Prostate gland (tissue), 2 donors: ENCODE measurements around the gene SAMD13. TPM values are rescaled to one million over a fixed set of nuclear protein-coding genes. Genes with fewer than 3 reads are reported as not detected.

ENCODE experiments used
- DNase-seq: peaks from one replicate; pipeline ENCODE4 v3.0.0-alpha.2; 2019; ENCODE audit warnings: low spot score
- H3K27ac ChIP-seq, 2 donors: fragments of 200-600 bp; sonication (generic); 2 replicates each; pipeline ENCODE4 v1.5.1; 2017 to 2019
- H3K27me3 ChIP-seq: fragments of 200-600 bp; sonication (generic); replicated peaks from 2 replicates; pipeline ENCODE4 v1.5.1; 2019; ENCODE audit not compliant: insufficient read depth
- H3K36me3 ChIP-seq, 2 donors: fragments of 200-600 bp; sonication (generic); 1 replicate in 1 of 2; 2 replicates in 1 of 2; pipeline versions ENCODE4 v1.5.1 to v1.8.1; 2017 to 2019
- H3K4me1 ChIP-seq: fragments of 200-600 bp; sonication (generic); replicated peaks from 2 replicates; pipeline ENCODE4 v1.5.1; 2019
- H3K4me3 ChIP-seq, 2 donors: fragments of 200-600 bp; sonication (generic); 2 replicates each; pipeline ENCODE4 v1.5.1; 2017 to 2019
- H3K9me3 ChIP-seq: fragments of 200-600 bp; sonication (generic); 2 replicates; pipeline ENCODE4 v1.5.1; 2017
- CTCF ChIP-seq, 4 experiments: fragments of 200-600 bp in 2 of 4; fragments of 450-650 bp in 2 of 4; sonication (generic) in 2 of 4; IDR thresholded peaks; 1 replicate in 3 of 4; 2 replicates in 1 of 4; pipeline ENCODE4 v1.5.1; 2016 to 2019; ENCODE audit warnings: antibody characterized with exemption in 4 of 4, mild to moderate bottlenecking in 2 of 4, moderate library complexity in 2 of 4
- POLR2A ChIP-seq: fragments of 450-650 bp; IDR thresholded peaks from one replicate; pipeline ENCODE4 v1.6.1; 2016; ENCODE audit warnings: antibody characterized with exemption, mild to moderate bottlenecking
- POLR2AphosphoS5 ChIP-seq: sonication (generic); formaldehyde crosslinking; IDR thresholded peaks from one replicate; pipeline ENCODE4 v1.6.1; 2017; ENCODE audit warnings: antibody characterized with exemption
- WGBS: methylation state at CpG from one replicate; pipeline ENCODE4 v1.1.5; 2018; 5-methylcytosine and 5-hydroxymethylcytosine counted together
- intact Hi-C: fragments of 100-400 bp; cut with DNase I; formaldehyde crosslinking; loops from one replicate; pipeline ENCODE4 v1.14.2; 2022
- total RNA-seq, 2 donors: library from RNA; depleted of rRNA; stranded (reverse); fragments of >200 nt; gene quantifications; one replicate each; pipeline ENCODE4 v1.1.0, GENCODE V29; 2016

SAMD13 gene
- total RNA-seq, 2 donors from 2014 or later, result 3.1 to 3.4 TPM

DNA sequence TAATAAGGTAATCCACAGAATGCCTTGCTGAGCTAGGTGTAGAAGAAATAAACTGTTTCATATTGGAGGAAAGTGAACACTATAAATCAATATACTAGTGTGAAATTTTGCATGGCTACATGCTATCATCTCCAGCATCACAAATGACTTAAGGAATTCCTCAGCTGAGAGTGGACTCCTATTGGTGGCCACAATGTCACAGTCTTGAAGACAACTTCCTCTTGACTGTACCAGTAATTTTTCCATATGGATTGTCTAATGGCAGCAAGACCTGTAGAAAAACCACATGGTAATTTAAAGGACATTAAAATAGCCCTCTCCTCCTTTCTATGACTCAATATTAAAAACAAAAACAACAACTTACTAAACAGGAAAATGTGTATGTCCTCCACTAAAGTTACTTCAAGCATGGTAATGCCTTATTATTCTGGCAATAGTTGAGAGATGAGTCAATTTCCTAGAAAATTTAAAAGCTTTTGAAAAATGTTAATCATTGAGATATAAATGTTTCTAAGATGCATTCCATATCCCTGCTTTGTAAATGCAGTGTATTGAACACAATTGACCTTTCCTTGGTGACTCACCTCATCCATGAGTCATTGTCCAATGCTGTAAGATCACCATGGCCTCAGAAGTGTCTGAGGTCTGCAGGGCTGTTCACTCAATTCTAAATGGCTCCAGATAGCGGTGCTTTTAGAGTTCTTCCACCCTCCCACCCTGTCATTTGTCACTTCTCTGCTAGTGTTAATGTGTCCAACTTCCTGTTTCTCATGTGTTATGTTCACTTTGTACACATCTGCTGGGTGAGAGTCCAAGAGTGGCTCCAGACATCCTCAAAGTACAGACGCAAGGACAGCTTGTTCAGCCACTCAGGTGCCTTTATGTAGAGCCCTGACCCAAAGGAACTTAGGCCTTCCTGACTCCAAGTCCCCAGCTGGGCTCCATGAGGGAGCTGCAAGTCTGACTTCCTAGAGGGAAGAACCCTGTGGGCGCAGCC lies 64.0 kb downstream of the SAMD13 start:
- Histone ChIP-seq H3K4me3 (no peak overlapping the region), H3K36me3 (no peaks in the 10 kb centered on the region), H3K27ac (no peak overlapping the region), H3K9me3 (no peaks in the 10 kb centered on the region), H3K4me1 (no peaks in the 10 kb centered on the region), H3K27me3 (no peaks in the 10 kb centered on the region)
- intact Hi-C loops, result loop anchor here (10.0 kb wide), 1 partner anchor 71 kb away; no protein-coding TSS in a partner anchor
- no peak for DNase-seq
- TF ChIP-seq POLR2AphosphoS5 (no peak), POLR2A (no peak), CTCF (IDR thresholded peaks at IDR 0.05) (no peak)
- 53% methylated on average over 3 of the region's 3 CpGs for WGBS

DNA sequence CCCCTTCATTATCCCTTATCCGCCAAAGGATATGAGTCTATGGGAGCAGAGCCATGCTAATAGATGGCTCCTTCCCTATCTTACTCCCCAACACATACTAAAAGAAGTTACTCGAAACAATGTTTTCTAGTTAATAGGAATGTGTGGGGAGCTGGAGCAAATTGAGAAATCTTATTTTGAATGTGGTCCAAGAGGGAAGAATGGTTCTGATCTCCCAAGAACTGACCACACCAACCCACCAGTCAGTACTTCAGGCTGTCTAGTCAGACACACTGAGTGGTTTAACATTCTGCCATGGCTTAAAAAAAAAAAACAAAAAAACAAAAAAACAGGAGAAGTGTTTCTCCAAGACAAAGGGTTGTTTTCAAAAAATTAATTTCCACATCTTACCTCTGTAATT lies 65.3 kb downstream of the SAMD13 start:
- Histone ChIP-seq H3K27ac (no peak overlapping the region), H3K9me3 (no peaks in the 10 kb centered on the region), H3K36me3 (no peaks in the 10 kb centered on the region), H3K4me1 (no peaks in the 10 kb centered on the region), H3K27me3 (no peaks in the 10 kb centered on the region), H3K4me3 (no peak overlapping the region)
- WGBS, result 100% methylated on average over 2 of the region's 2 CpGs
- intact Hi-C loops, result loop anchor here (10.0 kb wide), 1 partner anchor 72 kb away; no protein-coding TSS in a partner anchor
- no peak for DNase-seq
- TF ChIP-seq POLR2A, result no peak
- TF ChIP-seq POLR2AphosphoS5, result no peak
- no peak for TF ChIP-seq CTCF (IDR thresholded peaks at IDR 0.05)

- DNase-seq, result no peak
- intact Hi-C loops, result loop anchor here (10.0 kb wide), 1 partner anchor 72 kb away; no protein-coding TSS in a partner anchor
- H3K27me3 ChIP-seq, result no peaks in the 10 kb centered on the region
- H3K4me3 ChIP-seq, result no peak overlapping the region
- H3K4me1 ChIP-seq, result no peaks in the 10 kb centered on the region
- WGBS, result 66% methylated on average over 1 of the region's 1 CpG
- H3K9me3 ChIP-seq, result no peaks in the 10 kb centered on the region
- no peaks in the 10 kb centered on the region for H3K36me3 ChIP-seq
- TF ChIP-seq POLR2AphosphoS5 (no peak), POLR2A (no peak), CTCF (IDR thresholded peaks at IDR 0.05) (no peak)
- no peak overlapping the region for H3K27ac ChIP-seq
These were observed 65.7 kb downstream of the SAMD13 start for GRCh38 chr1:84367219-84367618.

- Histone ChIP-seq H3K27me3 (no peaks in the 10 kb centered on the region), H3K4me3 (no peak overlapping the region), H3K36me3 (no peaks in the 10 kb centered on the region), H3K4me1 (no peaks in the 10 kb centered on the region), H3K9me3 (no peaks in the 10 kb centered on the region), H3K27ac (no peak overlapping the region)
- DNase-seq, result no peak
- 97% methylated on average over 5 of the region's 5 CpGs for WGBS
- no peak for TF ChIP-seq POLR2AphosphoS5
- no peak for TF ChIP-seq CTCF (IDR thresholded peaks at IDR 0.05)
- TF ChIP-seq POLR2A, result no peak
- intact Hi-C loops, result loop anchor here (10.0 kb wide), 1 partner anchor 74 kb away; no protein-coding TSS in a partner anchor
These were observed 66.9 kb downstream of the SAMD13 start for GRCh38 chr1:84368441-84368840.
